HG03457 (cell line): ENCODE data around the gene BZW2.

ENCODE experiments used
- ATAC-seq: cut with Tn5 transposase; IDR thresholded peaks from one replicate; pipeline ENCODE4 v1.9.1; 2021; ENCODE audit warnings: moderate number of reproducible peaks; ENCODE audit not compliant: unreplicated experiment

Gene BZW2

DNA sequence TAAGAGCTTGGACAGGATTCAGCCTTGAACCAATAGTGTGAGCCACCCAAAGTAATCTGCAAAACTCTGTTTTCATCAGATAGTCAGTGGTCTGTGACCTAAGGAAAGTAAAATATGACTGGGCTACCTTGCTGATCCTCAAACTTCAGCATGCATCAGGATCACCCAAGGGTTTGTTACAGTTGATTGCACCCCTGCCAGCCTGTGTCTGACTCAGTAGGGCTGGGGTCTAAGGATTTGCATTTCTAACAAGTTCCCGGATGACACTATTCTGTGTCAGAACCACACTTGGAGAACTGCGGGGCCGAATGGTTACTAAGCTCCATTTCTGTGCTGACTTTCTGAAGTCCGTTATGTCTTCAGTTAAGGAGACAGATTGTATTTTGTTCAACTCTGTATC, 66.9 kb downstream of the BZW2 start:
- no peak for ATAC-seq

DNA sequence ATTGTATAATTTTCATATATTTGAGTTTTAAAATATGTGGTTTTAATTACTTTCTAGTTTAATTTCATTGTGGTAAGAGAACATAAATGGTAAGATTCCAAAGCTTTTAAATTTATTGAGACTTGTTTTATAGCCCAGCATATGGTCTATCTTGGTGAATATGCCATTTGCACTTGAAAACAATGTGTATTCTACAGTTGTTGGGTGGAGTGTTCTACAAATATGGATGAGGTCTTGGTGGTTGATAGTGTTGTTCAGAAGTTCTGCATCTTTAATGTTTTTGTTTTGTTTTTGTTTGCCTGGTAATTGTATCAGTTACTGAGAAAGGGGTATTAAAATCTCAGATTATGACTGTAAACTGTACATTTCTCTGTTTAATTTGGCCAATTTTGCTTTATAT, 69.9 kb downstream of the BZW2 start:
- ATAC-seq, result no peak

DNA sequence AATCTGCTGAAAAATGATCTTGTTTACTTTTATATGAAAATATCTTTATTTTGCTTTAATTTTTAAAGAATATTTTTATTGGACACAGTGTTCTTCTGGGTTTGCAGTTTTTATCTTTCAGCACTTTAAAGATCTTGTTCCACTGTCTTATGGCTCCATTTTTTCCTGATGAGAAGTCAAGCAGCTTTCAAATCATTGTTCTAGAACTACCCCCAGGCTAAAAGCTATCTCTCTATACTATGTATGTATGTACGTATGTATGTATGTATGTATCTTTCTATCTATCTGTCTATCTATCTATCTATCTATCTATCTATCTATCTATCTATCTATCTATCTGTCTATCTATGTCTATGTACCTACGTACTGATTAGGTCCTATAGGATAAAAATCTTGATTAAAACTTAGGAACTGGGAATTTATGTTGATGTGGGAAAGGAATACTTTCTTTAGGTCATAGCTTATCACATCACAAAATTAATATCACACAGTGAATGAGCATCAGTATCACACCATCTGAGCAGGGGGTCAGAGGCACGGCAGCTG, 72.2 kb downstream of the BZW2 start:
- no peak for ATAC-seq

DNA sequence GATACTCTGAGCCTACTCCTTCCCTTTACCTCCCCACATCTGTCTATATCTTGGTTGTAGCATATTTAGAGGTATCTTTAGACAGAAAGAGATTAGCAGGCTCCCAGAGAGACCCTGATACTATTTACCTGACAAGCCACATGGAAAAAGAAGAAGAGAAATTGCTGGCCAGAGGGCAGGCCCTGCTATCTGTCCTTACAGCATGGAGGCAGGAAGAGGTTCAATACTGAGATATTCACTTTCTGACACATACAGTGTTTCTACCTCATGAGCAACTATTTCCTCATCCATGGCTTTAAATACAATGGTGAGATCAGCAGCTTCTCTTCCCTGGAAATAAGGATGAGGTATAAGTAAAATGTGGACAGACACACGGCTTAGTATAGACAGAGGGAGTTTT, 73.7 kb downstream of the BZW2 start:
- ATAC-seq, result no peak

DNA sequence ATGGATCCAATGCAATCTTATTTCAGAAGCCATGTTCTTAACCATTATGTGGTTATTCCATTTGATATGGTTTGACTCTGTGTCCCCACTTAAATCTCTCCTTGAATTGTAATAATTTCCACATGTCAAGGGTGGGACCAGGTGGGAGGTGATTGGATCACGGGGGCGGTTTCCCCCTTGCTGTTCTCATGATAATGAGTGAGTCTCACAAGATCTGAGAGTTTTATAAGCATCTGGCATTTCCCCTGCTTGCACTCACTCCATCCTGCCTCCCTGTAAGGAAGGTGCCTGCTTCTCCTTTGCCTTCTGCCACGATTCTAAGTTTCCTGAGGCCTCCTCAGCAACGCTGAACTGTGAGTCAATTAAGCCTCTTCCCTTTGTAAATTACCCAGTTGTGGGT, 75.6 kb downstream of the BZW2 start:
- ATAC-seq, result no peak

DNA sequence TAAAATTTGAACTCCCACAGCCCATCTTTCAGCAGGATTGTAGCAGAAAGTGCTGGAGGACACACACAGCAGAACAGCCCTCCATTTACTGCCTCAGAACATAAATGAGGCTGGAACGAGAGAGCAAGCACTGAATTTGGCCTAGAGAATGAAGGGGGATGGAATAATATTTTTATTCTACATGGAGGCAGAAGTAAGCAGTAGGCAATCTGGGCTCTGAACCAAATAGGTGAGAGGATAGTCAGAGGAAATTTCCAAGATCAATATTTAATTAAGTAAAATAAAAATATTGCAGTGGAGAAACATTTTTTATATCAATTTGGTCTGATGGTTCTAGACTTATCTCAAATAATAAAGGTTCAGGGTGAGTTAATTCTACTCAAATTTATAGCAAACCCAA, 78.4 kb downstream of the BZW2 start:
- no peak for ATAC-seq

DNA sequence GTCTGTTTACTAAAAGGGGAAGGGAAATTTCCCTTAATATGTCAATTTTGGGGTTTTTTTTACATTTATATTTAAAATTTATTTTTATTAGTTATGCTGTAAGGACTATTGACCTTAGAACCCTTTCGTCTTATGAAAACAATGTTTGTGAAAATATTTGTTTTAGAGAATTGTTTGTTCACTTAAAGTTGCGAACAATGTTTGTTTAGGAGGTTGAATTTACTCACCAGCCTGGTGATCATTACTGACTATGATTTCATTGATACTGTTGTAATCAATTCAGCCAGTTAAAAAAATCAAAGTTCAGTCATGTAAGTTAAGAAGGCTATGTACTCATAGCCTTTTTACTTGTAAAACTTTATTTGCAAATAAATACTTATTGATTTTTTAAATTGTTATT, 80.2 kb downstream of the BZW2 start:
- ATAC-seq, result no peak

DNA sequence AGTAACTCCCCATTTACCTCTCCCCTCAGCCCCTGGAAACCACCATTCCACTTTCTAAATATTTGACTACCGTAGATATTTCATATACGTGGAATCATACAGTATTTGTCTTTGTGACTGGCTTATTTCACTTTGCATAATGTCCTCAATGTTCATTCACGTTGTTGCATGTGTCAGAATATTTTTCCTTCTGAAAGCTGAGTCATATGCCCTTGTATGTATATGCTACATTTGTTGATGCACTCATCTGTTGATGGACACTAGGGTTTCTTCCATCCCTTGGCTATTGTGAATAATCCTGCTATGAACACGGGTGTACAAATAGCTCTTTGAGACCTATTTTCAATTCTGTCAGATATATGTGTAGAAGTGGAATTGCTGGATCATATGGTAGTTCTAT, 81.8 kb downstream of the BZW2 start:
- ATAC-seq, result no peak

DNA sequence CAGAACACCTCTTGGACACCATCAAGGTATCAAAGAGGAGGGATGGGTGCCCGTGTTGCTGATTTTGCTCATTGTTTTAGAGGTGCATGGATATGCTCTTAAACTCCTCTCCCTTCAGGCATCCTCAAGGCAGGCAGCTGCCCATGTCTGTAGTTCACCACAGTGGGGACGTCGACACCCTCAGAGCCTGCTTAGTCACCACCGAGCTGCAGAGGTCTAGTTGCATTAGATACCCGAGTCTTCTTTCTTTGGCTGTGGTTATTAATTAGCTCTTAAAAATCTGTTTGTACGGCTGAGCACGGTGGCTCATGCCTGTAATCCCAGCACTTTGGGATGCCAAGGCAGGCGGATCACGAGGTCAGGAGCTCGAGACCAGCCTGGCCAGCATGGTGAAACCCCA, 82.8 kb downstream of the BZW2 start:
- no peak for ATAC-seq

DNA sequence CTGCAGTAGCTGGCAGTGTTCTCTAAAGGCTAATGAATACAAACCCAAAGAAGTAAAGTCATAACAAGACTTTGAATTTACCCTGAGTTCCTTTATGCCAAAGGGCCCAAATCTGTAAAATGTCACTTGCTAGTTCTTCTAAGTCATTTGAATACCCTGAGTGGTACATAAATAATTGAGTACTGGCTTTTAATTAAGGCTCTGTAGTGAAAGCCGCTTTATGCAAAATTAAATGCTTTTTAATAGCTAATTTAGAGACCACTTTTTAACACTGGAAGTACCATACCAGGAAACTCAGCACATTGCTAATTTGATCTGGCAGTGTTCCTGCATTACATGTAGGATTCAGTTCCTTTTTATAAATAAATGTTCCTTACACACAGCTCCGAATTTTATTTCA, 83.6 kb downstream of the BZW2 start:
- no peak for ATAC-seq

DNA sequence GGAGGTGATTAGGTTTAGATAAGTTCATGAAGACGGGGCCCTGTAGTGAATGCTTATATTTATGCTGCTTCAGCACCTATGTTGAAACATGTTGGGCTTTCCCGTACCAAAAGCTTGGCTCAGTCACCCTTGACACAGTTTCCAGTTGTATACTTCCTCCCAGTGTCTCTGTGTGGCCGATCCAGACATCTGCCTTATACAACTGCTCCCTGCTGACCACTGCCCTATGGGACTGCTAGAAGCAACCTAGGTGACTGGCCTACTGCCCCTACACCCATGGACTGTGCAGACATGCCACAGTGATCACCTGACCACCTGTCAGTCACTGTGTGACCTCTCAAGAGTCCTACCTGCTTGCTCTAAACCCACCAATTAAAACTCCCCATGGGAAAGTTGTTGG, 85.0 kb downstream of the BZW2 start:
- ATAC-seq, result no peak

DNA sequence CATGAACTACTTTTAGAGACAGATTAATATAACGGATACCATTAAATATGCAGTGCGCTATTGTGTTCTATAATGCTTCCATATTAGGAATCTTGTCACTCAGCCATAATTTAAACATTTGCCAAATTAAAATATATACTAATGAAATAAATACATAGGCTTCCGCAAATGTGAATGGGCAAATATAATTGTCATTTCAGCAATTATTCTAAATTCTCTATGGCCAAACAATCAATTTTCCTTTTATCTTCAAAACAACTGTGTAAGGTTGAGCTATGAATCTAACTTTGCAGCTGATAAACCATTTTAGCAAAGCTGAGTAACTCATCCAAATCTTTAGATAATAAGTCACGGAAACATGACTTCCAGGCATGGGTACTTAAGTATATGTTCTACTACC, 86.8 kb downstream of the BZW2 start:
- ATAC-seq, result no peak

DNA sequence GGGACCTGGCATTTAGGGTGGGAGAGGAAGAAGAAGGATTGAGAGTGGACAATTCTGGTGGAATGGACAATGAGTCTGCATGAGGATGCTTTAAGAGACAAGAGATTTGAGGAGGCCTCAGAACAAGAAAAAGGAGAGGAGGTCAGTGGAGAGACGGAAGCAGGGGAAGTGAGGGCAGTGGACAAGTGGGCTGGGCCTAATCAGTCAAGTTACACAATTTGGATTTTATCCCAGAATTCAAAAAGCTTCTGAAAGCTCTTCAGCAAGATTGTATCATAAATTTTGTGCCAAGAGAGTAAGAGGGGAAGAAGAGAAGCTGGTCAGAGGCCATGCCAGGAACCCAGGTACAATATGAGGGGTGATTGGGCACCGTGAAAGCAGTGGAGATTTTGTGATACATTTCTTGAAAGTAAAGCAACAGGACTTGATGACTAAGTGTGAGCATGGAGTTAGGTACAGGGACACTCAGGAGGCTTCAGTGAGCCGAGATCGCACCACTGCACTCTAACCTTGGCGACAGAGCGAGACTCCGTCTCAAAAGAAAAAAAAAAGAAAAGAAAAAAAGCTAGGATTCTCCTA, 88.3 kb downstream of the BZW2 start:
- no peak for ATAC-seq

DNA sequence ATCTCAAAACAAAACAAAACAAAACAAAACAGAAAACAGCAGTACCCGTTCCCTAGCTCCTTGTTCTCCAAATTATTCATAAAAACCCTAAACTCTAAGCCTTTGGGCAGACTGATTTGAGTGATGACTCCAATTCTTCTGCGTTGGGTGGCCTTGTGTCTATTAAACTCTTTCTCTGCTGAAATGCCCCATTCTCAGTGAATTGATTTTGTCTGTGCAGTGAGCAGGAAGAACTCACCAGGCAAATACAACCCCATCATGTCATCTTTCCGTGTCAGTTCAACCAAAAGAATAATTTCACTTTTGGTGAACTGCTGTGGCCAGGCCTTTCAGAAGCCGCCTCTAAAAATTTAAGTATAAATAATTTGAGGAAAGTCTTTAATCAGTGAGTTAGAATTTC, 89.0 kb downstream of the BZW2 start:
- ATAC-seq, result no peak

DNA sequence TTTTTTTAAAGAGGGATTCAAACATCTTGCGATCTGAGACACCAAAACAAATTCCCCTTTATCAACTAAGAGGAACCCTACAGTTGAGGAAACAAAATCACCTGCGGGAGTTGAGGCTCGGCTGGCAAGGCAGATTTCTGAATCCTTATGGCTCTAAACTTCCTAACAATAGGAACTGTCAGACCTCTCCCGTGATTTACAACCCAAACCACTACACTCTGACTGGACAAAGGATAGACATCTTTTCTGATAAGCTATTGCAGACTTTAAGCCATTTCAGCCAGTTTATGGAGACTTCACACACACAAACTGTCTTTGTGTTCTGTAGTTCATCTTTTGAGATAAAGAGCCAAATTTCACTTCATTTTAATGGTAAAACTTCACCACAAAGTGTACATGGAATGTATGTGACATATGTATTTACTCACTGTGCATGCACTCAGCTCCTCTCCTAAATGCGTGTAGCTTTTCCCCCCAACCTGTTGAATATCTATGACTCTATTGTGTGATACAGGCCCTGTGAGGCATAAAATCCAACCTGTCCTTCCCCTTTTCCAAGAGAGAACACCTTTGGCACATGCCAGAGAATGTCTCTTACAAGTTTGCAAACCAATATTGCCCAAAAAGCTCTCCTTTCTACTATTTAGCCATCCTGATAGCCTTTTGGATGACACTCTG, 92.2 kb downstream of the BZW2 start:
- ATAC-seq, result no peak

DNA sequence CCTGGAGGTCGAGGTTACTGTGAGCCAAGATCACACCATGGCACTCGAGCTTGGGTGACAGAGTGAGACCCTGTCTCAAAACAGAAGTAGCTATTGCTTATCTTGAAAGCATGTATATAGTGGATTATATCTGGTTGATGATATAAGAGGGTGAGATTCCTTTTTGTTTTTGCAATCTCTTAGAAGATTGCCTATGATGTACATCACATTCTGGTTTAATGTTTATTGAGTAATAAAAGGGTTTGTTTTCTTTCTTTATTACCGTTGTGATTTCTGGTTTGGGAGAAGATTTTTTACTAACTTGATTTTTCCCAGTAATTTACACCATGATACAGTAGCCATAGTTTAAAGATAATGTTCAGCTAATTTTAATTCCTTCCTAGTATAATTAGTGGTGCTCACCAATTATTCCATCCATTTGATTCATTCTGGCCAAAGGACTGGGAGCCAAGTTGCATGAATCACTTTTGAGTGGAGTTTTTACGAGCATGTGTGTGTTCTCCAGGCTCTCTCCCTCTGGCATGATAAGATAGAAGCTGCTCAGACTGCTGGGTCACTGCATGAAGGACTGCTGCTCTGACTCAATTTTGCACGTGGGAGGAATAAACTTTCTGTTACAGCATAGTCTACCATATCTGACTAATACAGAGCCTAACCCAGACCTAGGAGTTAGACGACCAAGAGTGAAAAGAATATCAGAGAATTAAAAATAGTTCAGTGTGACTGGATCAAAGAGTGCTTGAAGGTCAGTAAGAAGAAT, 94.1 kb downstream of the BZW2 start:
- no peak for ATAC-seq

DNA sequence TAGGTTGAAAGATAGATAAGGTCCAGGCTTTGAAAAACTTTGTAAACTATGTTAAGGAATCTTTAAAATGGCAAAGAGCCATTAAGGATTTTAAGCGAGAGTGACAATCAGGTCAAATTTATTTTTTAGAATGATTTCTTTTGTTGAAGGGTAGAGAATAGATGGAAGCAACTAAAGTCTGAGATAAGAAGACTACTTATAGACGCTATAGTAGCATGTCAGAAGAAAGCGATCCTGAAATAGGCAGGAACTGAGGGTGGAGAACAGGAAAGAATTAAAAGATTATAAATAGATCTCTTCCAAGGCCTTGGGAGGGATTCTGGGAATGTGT, 94.6 kb downstream of the BZW2 start:
- no peak for ATAC-seq

DNA sequence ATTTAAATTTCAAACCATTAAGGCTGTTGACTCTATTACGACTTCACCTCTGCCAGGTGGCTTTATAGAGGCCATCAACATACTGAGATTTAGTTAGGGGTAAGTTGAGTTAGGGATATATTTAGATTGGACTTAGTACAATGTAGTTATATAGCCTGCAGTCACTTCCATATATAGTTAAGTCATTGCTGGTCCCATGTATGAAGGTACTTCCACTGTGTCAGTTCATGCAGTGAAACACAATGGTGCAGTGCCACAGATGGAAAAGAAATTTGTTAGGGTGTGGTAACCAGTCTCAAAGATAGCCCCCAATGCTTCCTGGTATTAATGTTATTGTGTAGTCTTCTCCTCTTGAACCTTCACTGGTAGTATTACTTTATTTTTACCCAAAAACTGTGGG, 95.0 kb downstream of the BZW2 start:
- no peak for ATAC-seq

DNA sequence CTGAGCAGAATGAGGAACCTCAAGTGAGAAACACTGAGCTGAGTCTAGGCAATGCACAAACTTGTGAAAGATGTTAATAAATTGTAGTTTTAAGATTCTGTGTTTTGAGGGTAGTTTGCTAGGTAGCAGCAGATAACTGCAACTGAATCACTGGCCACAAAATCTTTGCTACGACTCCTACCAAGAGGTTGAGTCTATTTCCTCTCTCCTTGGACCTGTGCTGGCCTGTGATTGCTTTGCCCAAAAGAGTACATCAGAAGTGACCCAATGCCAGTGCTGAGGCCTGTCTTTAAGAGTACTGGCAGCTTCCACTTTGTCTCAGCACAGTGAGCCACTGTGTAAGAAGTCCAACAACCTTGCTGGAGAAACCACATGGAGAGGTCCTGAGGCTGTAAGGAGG, 95.7 kb downstream of the BZW2 start:
- no peak for ATAC-seq

DNA sequence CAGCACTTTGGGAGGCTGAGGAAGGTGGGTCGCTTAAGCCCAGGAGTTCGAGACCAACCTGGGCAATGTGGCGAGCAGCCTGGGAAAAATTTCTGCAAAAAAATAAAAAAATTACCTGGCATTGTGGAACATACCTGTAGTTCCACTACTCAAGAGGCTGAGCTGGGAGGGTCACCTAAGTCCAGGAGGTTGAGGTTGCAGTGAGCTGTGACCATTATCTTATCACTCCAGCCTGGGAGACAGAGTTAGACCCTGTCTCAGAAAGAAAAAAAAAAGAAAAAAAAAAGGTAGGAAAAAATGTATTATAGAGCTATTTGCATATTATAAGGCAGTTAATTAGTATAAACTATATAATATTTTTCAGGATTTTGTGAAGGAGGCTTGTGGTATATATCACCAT, 96.6 kb downstream of the BZW2 start:
- ATAC-seq, result no peak

DNA sequence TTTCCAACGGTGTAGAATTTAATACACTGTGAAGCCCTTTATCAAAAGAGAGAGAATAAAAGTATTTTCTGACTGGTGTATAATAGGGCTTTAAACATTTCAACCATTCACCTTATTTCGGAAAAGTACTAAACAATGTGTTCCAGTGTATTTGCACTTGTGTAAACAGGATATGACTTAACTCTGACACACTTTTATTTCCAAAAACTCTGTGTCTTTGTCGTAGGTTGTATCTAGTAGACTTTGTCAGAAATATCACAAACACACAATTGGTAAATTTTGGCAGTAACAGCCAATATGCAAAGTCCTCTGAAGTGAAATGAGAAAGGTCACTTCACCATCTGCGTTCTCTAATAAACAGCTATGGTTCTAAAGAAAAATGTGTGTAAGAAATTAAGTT, 97.3 kb downstream of the BZW2 start:
- no peak for ATAC-seq

DNA sequence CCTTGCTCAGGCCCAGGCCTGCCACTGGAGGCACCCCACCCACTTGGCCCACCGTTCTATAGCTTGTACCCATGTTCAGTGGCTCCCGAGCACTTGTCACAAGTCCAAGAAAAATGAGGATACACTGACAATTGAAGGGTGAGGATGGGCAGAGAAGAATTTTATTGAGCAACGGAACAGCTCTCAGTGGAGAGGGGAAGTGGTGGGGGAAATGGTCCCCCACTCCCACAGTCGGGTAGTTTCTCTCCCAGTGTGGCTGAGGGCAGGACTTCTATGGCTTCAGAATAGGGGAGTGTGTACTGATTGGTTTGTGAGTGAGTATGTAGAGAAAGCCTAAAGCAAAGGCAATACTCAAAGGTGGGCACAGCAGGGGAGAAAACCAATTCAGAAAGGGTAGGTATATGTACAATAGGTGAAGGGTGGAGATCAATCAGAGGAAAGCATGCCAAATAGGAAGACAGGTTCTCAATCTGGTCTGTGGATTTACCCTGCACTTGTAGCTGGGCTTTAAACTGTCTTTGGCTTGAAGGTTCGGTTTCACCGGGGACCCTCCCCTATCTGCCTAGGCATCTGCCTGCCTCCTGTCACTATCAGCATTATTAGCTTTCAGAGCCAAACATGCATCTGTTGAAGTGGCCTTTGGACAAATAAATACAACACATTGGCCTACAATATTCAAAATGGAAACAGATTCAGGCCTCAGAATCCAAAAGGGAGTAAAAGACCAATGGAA, 98.7 kb downstream of the BZW2 start:
- no peak for ATAC-seq
